WTC11 (cell line): ENCODE measurements around the gene TMEM254. TPM values are rescaled to one million over a fixed set of nuclear protein-coding genes. Genes with fewer than 3 reads are reported as not detected.

Experiments
- ATAC-seq: fragments of 200-7000 bp; cut with Tn5 transposase; 2 replicates; pipeline ENCODE4 v1.10.0; 2021; ENCODE audit warnings: mild to moderate bottlenecking, moderate library complexity
- CTCF ChIA-PET: fragments of 300-600 bp; sonication (Branson Sonifier 250); formaldehyde crosslinking; loops from one replicate; lab custom pipeline; 2021; ENCODE audit warnings: antibody characterized with exemption; lab: Charles Lee
- POLR2A ChIA-PET: fragments of 350-600 bp; sonication (Branson Sonifier 250); formaldehyde crosslinking; loops from one replicate; lab custom pipeline; 2021; ENCODE audit warnings: antibody characterized with exemption; lab: Charles Lee
- DNase-seq: peaks from one replicate; pipeline ENCODE4 v3.0.0; 2021; ENCODE audit warnings: low spot score
- H3K27ac Mint-ChIP-seq: 2 replicates; pipeline ENCODE4 v1.8.0; 2021; ENCODE audit warnings: mixed read lengths
- H3K27me3 Mint-ChIP-seq: 2 replicates; pipeline ENCODE4 v1.8.0; 2021; ENCODE audit warnings: low read depth, mild to moderate bottlenecking, moderate library complexity, mixed read lengths
- H3K36me3 Mint-ChIP-seq: 2 replicates; pipeline ENCODE4 v1.8.0; 2021; ENCODE audit warnings: mixed read lengths
- H3K4me1 Mint-ChIP-seq: 2 replicates; pipeline ENCODE4 v1.8.0; 2022; ENCODE audit warnings: mixed read lengths
- H3K4me3 Mint-ChIP-seq: 2 replicates; pipeline ENCODE4 v1.8.0; 2021; ENCODE audit warnings: mild to moderate bottlenecking, moderate library complexity, mixed read lengths
- H3K9me3 Mint-ChIP-seq: 2 replicates; pipeline ENCODE4 v1.8.0; 2021; ENCODE audit warnings: mixed read lengths
- CREM ChIP-seq: sonication (generic); formaldehyde crosslinking; IDR thresholded peaks from 2 replicates; pipeline ENCODE4 v1.8.1; 2022; ENCODE audit warnings: mild to moderate bottlenecking, missing genetic modification reagents, moderate library complexity
- MXD4 ChIP-seq: fragments of 250-450 bp; sonication (Bioruptor Pico); IDR thresholded peaks from 2 replicates; pipeline ENCODE4 v1.8.0; 2021; ENCODE audit warnings: mild to moderate bottlenecking, moderate library complexity, borderline replicate concordance
- NR2C2 ChIP-seq: sonication (generic); formaldehyde crosslinking; IDR thresholded peaks from 2 replicates; pipeline ENCODE4 v1.8.0; 2022; ENCODE audit warnings: mild to moderate bottlenecking, missing genetic modification reagents
- NR3C1 ChIP-seq: sonication (generic); formaldehyde crosslinking; conservative IDR thresholded peaks from 2 replicates; pipeline ENCODE4 v1.8.1; 2023; ENCODE audit warnings: low read depth, mild to moderate bottlenecking, missing genetic modification reagents
- PRRX2 ChIP-seq: fragments of 250-450 bp; sonication (Bioruptor Pico); IDR thresholded peaks from 2 replicates; pipeline ENCODE4 v1.8.0; 2021; ENCODE audit warnings: mild to moderate bottlenecking
- RELA ChIP-seq: sonication (generic); formaldehyde crosslinking; IDR thresholded peaks from 2 replicates; pipeline ENCODE4 v1.8.1; 2022; ENCODE audit warnings: missing genetic modification reagents, mild to moderate bottlenecking, borderline replicate concordance
- SOX15 ChIP-seq: fragments of 250-450 bp; sonication (Bioruptor Pico); IDR thresholded peaks from 2 replicates; pipeline ENCODE4 v1.9.0; 2021; ENCODE audit warnings: mild to moderate bottlenecking
- TEAD1 ChIP-seq: sonication (generic); formaldehyde crosslinking; IDR thresholded peaks from 2 replicates; pipeline ENCODE4 v1.8.0; 2022; ENCODE audit warnings: mild to moderate bottlenecking, missing genetic modification reagents
- TEAD4 ChIP-seq: sonication (generic); formaldehyde crosslinking; IDR thresholded peaks from 2 replicates; pipeline ENCODE4 v1.8.0; 2022; ENCODE audit warnings: mild to moderate bottlenecking, missing genetic modification reagents
- ZNF219 ChIP-seq: sonication (generic); formaldehyde crosslinking; IDR thresholded peaks from 2 replicates; pipeline ENCODE4 v1.8.0; 2023; ENCODE audit warnings: missing genetic modification reagents, mild to moderate bottlenecking, borderline replicate concordance
- ZNF232 ChIP-seq: sonication (generic); formaldehyde crosslinking; IDR thresholded peaks from 2 replicates; pipeline ENCODE4 v1.8.0; 2022; ENCODE audit warnings: mild to moderate bottlenecking, missing genetic modification reagents
- ZNF317 ChIP-seq: sonication (generic); formaldehyde crosslinking; IDR thresholded peaks from 2 replicates; pipeline ENCODE4 v1.8.1; 2023; ENCODE audit warnings: low read depth, mild to moderate bottlenecking, moderate library complexity, missing genetic modification reagents, borderline replicate concordance
- total RNA-seq: library from RNA; stranded (reverse); gene quantifications from 3 replicates; pipeline ENCODE4 v1.2.3, GENCODE V29; 2021
- TF ChIP-seq, protein P1 (sequence below): fragments of 250-450 bp; sonication (Bioruptor Pico); IDR thresholded peaks from 2 replicates; pipeline ENCODE4 v1.9.0; 2021; ENCODE audit warnings: mild to moderate bottlenecking
- TF ChIP-seq, protein P2 (sequence below): sonication (generic); formaldehyde crosslinking; IDR thresholded peaks from 2 replicates; pipeline ENCODE4 v1.8.1; 2022; ENCODE audit warnings: mild to moderate bottlenecking, missing genetic modification reagents, moderate library complexity, borderline replicate concordance
- TF ChIP-seq, protein P3 (sequence below): fragments of 250-450 bp; sonication (Bioruptor Pico); IDR thresholded peaks from 2 replicates; pipeline ENCODE4 v2.1.2; 2022; ENCODE audit warnings: mild to moderate bottlenecking, moderate library complexity
- TF ChIP-seq, protein P4 (sequence below): fragments of 200-600 bp; IDR thresholded peaks from 2 replicates; pipeline ENCODE4 v1.8.0; 2022; ENCODE audit warnings: antibody characterized with exemption
- TF ChIP-seq, protein P5 (sequence below): sonication (generic); formaldehyde crosslinking; IDR thresholded peaks from 2 replicates; pipeline ENCODE4 v1.8.1; 2023; ENCODE audit warnings: mild to moderate bottlenecking, missing genetic modification reagents
- TF ChIP-seq, protein P6 (sequence below): sonication (generic); formaldehyde crosslinking; IDR thresholded peaks from 2 replicates; pipeline ENCODE4 v1.8.0; 2022; ENCODE audit warnings: mild to moderate bottlenecking, missing genetic modification reagents
- TF ChIP-seq, protein P7 (sequence below): fragments of 250-450 bp; sonication (Bioruptor Pico); IDR thresholded peaks from 2 replicates; pipeline ENCODE4 v1.8.0; 2021; ENCODE audit warnings: mild to moderate bottlenecking

TMEM254 gene
- total RNA-seq, 1 experiment from 2014 or later = 18.5 TPM

DNA sequence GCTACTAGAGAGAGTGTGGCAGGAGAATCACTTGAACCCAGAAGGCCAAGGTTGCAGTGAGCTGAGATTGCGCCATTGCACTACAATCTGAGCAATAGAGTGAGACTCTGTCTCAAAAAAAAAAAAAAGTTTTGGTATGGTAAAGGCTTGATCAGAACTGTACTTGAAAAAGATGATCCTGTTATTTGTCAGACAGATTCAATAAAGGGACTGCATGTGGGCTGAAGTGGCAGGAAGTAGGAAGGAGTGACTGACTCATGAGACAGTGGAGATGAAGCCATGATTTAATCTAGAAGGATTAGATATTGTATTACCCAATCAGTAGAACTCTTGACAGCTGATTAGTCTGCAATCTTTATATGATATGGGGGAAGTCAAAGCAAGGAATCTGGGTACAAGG, 2.7 kb upstream of the TMEM254 start:
- CTCF ChIA-PET = no interaction called here
- H3K27me3 Mint-ChIP-seq = no peaks in the 10 kb centered on the region
- DNase-seq (no peak), ATAC-seq (no peak)
- H3K4me1 Mint-ChIP-seq = peaks cover 22% of the 10 kb centered on the region
- peaks cover 3% of the 10 kb centered on the region; the same call in 1 of the 2 replicates for H3K36me3 Mint-ChIP-seq
- H3K27ac Mint-ChIP-seq = no peak overlapping the region
- H3K9me3 Mint-ChIP-seq = 0 out of 2 replicates have a peak, but pooled peaks cover 3% of the 10 kb centered on the region
- POLR2A ChIA-PET = interaction anchor here (0.8 kb wide), 1 partner anchor 1269 kb away, joined by 3 read pairs; no protein-coding TSS in a partner anchor
- no peak for TF ChIP-seq SOX15 (CRISPR knock-in tag)
- no peak for TF ChIP-seq ZNF232 (CRISPR knock-in tag)
- TF ChIP-seq, protein P1, sequence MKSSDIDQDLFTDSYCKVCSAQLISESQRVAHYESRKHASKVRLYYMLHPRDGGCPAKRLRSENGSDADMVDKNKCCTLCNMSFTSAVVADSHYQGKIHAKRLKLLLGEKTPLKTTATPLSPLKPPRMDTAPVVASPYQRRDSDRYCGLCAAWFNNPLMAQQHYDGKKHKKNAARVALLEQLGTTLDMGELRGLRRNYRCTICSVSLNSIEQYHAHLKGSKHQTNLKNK (CRISPR knock-in tag) = no peak
- no peak for TF ChIP-seq MXD4 (CRISPR knock-in tag)
- TF ChIP-seq, protein P2, sequence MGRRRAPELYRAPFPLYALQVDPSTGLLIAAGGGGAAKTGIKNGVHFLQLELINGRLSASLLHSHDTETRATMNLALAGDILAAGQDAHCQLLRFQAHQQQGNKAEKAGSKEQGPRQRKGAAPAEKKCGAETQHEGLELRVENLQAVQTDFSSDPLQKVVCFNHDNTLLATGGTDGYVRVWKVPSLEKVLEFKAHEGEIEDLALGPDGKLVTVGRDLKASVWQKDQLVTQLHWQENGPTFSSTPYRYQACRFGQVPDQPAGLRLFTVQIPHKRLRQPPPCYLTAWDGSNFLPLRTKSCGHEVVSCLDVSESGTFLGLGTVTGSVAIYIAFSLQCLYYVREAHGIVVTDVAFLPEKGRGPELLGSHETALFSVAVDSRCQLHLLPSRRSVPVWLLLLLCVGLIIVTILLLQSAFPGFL (CRISPR knock-in tag) = no peak
- no peak for TF ChIP-seq TEAD1 (CRISPR knock-in tag)
- no peak for TF ChIP-seq NR2C2
- TF ChIP-seq, protein P3, sequence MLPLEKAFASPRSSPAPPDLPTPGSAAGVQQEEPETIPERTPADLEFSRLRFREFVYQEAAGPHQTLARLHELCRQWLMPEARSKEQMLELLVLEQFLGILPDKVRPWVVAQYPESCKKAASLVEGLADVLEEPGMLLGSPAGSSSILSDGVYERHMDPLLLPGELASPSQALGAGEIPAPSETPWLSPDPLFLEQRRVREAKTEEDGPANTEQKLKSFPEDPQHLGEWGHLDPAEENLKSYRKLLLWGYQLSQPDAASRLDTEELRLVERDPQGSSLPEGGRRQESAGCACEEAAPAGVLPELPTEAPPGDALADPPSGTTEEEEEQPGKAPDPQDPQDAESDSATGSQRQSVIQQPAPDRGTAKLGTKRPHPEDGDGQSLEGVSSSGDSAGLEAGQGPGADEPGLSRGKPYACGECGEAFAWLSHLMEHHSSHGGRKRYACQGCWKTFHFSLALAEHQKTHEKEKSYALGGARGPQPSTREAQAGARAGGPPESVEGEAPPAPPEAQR (CRISPR knock-in tag) = no peak
- TF ChIP-seq TEAD4 (CRISPR knock-in tag) = no peak
- TF ChIP-seq, protein P4, sequence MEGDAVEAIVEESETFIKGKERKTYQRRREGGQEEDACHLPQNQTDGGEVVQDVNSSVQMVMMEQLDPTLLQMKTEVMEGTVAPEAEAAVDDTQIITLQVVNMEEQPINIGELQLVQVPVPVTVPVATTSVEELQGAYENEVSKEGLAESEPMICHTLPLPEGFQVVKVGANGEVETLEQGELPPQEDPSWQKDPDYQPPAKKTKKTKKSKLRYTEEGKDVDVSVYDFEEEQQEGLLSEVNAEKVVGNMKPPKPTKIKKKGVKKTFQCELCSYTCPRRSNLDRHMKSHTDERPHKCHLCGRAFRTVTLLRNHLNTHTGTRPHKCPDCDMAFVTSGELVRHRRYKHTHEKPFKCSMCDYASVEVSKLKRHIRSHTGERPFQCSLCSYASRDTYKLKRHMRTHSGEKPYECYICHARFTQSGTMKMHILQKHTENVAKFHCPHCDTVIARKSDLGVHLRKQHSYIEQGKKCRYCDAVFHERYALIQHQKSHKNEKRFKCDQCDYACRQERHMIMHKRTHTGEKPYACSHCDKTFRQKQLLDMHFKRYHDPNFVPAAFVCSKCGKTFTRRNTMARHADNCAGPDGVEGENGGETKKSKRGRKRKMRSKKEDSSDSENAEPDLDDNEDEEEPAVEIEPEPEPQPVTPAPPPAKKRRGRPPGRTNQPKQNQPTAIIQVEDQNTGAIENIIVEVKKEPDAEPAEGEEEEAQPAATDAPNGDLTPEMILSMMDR = no peak
- TF ChIP-seq, protein P5, sequence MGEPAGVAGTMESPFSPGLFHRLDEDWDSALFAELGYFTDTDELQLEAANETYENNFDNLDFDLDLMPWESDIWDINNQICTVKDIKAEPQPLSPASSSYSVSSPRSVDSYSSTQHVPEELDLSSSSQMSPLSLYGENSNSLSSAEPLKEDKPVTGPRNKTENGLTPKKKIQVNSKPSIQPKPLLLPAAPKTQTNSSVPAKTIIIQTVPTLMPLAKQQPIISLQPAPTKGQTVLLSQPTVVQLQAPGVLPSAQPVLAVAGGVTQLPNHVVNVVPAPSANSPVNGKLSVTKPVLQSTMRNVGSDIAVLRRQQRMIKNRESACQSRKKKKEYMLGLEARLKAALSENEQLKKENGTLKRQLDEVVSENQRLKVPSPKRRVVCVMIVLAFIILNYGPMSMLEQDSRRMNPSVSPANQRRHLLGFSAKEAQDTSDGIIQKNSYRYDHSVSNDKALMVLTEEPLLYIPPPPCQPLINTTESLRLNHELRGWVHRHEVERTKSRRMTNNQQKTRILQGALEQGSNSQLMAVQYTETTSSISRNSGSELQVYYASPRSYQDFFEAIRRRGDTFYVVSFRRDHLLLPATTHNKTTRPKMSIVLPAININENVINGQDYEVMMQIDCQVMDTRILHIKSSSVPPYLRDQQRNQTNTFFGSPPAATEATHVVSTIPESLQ (CRISPR knock-in tag) = no peak
- no peak for TF ChIP-seq PRRX2 (CRISPR knock-in tag)
- TF ChIP-seq, protein P6, sequence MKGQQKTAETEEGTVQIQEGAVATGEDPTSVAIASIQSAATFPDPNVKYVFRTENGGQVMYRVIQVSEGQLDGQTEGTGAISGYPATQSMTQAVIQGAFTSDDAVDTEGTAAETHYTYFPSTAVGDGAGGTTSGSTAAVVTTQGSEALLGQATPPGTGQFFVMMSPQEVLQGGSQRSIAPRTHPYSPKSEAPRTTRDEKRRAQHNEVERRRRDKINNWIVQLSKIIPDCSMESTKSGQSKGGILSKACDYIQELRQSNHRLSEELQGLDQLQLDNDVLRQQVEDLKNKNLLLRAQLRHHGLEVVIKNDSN = no peak
- no peak for TF ChIP-seq ZNF219
- no peak for TF ChIP-seq RELA (CRISPR knock-in tag)
- no peak for TF ChIP-seq ZNF317 (CRISPR knock-in tag)
- no peak for TF ChIP-seq NR3C1
- TF ChIP-seq, protein P7, sequence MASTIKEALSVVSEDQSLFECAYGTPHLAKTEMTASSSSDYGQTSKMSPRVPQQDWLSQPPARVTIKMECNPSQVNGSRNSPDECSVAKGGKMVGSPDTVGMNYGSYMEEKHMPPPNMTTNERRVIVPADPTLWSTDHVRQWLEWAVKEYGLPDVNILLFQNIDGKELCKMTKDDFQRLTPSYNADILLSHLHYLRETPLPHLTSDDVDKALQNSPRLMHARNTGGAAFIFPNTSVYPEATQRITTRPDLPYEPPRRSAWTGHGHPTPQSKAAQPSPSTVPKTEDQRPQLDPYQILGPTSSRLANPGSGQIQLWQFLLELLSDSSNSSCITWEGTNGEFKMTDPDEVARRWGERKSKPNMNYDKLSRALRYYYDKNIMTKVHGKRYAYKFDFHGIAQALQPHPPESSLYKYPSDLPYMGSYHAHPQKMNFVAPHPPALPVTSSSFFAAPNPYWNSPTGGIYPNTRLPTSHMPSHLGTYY = no peak
- no peak for TF ChIP-seq CREM (CRISPR knock-in tag)
- no peak overlapping the region for H3K4me3 Mint-ChIP-seq
